ENCODE data around the gene DNM1. TPM values are rescaled to one million over a fixed set of nuclear protein-coding genes. Genes with fewer than 3 reads are reported as not detected.

DNM1 gene
- total and polyA plus RNA-seq, 10 of the 15 experiments (the other 5 are each of a cell fraction or from before 2014, with no cell fraction given): 0.06 to 0.67 (median 0.19) TPM; not detected in 3

DNA sequence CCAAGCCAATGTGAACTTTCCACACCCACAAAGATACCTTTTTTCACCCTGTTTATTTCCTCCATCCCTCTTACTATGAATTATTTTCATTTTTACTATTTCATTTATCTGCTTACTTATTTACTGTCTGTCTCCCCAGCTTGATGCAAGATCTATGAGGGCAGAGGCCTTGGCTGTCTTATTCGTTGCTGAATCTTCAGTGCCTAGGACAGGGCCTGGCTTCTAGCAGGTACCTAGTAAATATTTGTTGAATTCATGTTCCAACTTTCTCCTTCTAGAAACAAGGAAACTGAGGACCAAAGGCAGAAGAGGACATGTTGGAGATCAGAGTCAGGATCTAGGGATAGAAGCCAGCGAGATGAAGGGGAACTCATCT lies 543 bp upstream of the DNM1 start:
- peak overlapping the region; percentile 79 for H2AFZ ChIP-seq (ENCODE audit: control insufficient read depth, low read depth, low read length)
- FAIRE-seq (no peak), ATAC-seq (no peak), DNase-seq (ENCODE audit: low read depth, low spot score) (no peak)
- H3K79me2 ChIP-seq (ENCODE audit: control insufficient read depth, insufficient read depth, low read length): no peaks in the 10 kb centered on the region
- CTCF ChIA-PET: interaction anchor here (1.0 kb wide), 1 partner anchor 16 kb away, joined by 3 read pairs; no protein-coding TSS in a partner anchor
- H4K20me1 ChIP-seq (ENCODE audit: control insufficient read depth, insufficient read depth): no peaks in the 10 kb centered on the region
- in situ Hi-C loops (cut with MboI): no loop called here
- no peak overlapping the region for H3K27ac ChIP-seq (ENCODE audit: control insufficient read depth, insufficient read depth)
- SMC1A ChIA-PET (ENCODE audit: uncharacterized antibody, unreplicated experiment): no interaction called here
- H3K4me2 ChIP-seq (ENCODE audit: control insufficient read depth, insufficient read depth): 0 out of 2 replicates have a peak overlapping the region, but pooled peaks have one; percentile 28
- no peak overlapping the region for H3K9ac ChIP-seq (ENCODE audit: control insufficient read depth, insufficient read depth, low read length)
- peaks cover 9 to 14% of the 10 kb centered on the region in 2 experiments; a peak in 3 of 4 replicates for H3K27me3 ChIP-seq (replicated peaks in 1 of 2; ENCODE audit: control insufficient read depth in 2 of 2, insufficient read depth in 2 of 2, low read length in 1 of 2)
- no peaks in the 10 kb centered on the region for H3K9me3 ChIP-seq (replicated peaks; ENCODE audit: control insufficient read depth, insufficient read depth, low read length)
- RAD21 ChIA-PET (ENCODE audit: unreplicated experiment): no interaction called here
- no peak overlapping the region for H3K4me3 ChIP-seq
- no TSS peak for BruUV-seq (replicated peaks)
- intact Hi-C loops (cut with micrococcal nuclease; ENCODE audit: unreplicated experiment): no loop called here
- H3K4me1 ChIP-seq (ENCODE audit: control insufficient read depth, insufficient read depth, low read length): peaks cover 7% of the 10 kb centered on the region; the same call in 1 of the 2 replicates
- H3K36me3 ChIP-seq (ENCODE audit: control insufficient read depth in 2 of 2, insufficient read depth in 2 of 2, low read length in 1 of 2): no peaks in the 10 kb centered on the region
- 22% methylated on average over 2 of the region's 2 CpGs for WGBS (ENCODE audit: insufficient coverage, insufficient replicate concordance, low lambda C conversion rate, missing lambda C conversion rate)
- no peak for TF ChIP-seq YBX1 (IDR thresholded peaks at IDR 0.05)
- TF ChIP-seq, protein P1, sequence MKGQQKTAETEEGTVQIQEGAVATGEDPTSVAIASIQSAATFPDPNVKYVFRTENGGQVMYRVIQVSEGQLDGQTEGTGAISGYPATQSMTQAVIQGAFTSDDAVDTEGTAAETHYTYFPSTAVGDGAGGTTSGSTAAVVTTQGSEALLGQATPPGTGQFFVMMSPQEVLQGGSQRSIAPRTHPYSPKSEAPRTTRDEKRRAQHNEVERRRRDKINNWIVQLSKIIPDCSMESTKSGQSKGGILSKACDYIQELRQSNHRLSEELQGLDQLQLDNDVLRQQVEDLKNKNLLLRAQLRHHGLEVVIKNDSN (IDR thresholded peaks at IDR 0.05; ENCODE audit: borderline replicate concordance, extremely low read length, insufficient read depth, low read depth, low read length): no peak
- no peak for TF ChIP-seq CBX3 (IDR thresholded peaks at IDR 0.05; ENCODE audit: borderline replicate concordance, low read depth)
- TF ChIP-seq, protein P2, sequence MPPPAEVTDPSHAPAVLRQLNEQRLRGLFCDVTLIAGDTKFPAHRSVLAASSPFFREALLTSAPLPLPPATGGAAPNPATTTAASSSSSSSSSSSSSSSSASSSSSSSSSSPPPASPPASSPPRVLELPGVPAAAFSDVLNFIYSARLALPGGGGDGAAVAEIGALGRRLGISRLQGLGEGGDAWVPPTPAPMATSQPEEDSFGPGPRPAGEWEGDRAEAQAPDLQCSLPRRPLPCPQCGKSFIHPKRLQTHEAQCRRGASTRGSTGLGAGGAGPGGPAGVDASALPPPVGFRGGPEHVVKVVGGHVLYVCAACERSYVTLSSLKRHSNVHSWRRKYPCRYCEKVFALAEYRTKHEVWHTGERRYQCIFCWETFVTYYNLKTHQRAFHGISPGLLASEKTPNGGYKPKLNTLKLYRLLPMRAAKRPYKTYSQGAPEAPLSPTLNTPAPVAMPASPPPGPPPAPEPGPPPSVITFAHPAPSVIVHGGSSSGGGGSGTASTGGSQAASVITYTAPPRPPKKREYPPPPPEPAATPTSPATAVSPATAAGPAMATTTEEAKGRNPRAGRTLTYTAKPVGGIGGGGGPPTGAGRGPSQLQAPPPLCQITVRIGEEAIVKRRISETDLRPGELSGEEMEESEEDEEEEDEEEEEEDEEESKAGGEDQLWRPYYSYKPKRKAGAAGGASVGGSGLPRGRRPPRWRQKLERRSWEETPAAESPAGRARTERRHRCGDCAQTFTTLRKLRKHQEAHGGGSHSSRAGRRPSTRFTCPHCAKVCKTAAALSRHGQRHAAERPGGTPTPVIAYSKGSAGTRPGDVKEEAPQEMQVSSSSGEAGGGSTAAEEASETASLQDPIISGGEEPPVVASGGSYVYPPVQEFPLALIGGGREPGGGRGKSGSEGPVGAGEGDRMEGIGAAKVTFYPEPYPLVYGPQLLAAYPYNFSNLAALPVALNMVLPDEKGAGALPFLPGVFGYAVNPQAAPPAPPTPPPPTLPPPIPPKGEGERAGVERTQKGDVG (CRISPR knock-in tag; IDR thresholded peaks at IDR 0.05): no peak
- TF ChIP-seq CHD1 (IDR thresholded peaks at IDR 0.05; ENCODE audit: low read depth, low read length): no peak
- TF ChIP-seq SPI1 (IDR thresholded peaks at IDR 0.05; ENCODE audit: borderline replicate concordance, insufficient read depth, low read depth, low read length): no peak
- TF ChIP-seq TBL1XR1 (IDR thresholded peaks at IDR 0.05; ENCODE audit: low read depth, low read length): no peak
- no peak for TF ChIP-seq ZSCAN29 (IDR thresholded peaks at IDR 0.05)
- no peak for TF ChIP-seq NBN (IDR thresholded peaks at IDR 0.05)
- POLR2A ChIA-PET: no interaction called here
